C4-2B (cell line): Measurements from ENCODE around the gene SMARCC1.

Experiments
- ZFX ChIP-seq: fragments of 450-650 bp; IDR thresholded peaks from 2 replicates; pipeline ENCODE4 v1.6.1; 2017
- TF ChIP-seq, protein P1 (sequence below): fragments of 450-650 bp; conservative IDR thresholded peaks from 2 replicates; pipeline ENCODE4 v1.5.1; 2017; ENCODE audit warnings: mild to moderate bottlenecking

GRCh38 chr3:47802734-47803479 lies 21.2 kb upstream of the SMARCC1 start, which contains the start of gene DHX30:
- TF ChIP-seq, protein P1, sequence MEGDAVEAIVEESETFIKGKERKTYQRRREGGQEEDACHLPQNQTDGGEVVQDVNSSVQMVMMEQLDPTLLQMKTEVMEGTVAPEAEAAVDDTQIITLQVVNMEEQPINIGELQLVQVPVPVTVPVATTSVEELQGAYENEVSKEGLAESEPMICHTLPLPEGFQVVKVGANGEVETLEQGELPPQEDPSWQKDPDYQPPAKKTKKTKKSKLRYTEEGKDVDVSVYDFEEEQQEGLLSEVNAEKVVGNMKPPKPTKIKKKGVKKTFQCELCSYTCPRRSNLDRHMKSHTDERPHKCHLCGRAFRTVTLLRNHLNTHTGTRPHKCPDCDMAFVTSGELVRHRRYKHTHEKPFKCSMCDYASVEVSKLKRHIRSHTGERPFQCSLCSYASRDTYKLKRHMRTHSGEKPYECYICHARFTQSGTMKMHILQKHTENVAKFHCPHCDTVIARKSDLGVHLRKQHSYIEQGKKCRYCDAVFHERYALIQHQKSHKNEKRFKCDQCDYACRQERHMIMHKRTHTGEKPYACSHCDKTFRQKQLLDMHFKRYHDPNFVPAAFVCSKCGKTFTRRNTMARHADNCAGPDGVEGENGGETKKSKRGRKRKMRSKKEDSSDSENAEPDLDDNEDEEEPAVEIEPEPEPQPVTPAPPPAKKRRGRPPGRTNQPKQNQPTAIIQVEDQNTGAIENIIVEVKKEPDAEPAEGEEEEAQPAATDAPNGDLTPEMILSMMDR = no peak
- TF ChIP-seq ZFX = peak; percentile 100
